Measurements from ENCODE around the gene RSU1.

DNA sequence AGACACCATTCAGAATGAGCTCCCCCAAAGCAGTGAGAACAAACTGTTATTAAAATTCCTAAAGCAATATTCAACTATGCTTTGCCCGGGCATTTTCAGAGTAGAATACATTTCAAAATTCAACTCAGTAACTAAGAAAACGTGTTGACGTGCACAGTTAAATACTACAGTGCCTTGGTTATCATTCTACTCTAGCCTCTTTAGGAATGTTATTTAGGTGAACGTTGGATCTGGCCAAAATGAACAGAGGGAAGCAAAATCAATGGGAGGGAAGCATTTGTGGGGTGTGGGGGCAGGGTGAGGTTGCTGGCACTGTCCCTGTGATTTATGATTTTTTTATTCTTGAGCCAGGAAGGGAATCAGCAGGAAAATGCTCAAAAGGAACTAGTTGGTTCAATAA lies 27.5 kb downstream of the RSU1 start:
- TF ChIP-seq CTCF (conservative IDR thresholded peaks at IDR 0.05 in 1 of 2, IDR thresholded peaks at IDR 0.05 in 1 of 2; ENCODE audit: low read depth in 1 of 2, low read length in 2 of 2) (no peak), EZH2 (IDR thresholded peaks at IDR 0.05; ENCODE audit: low read length, missing control alignments) (no peak)
